Parathyroid adenoma (tissue), 2 donors: ENCODE data around the gene BAZ1B.
"Not testable (repeated sequence)": the region's sequence is repeated elsewhere in the genome, so short reads cannot be mapped to it uniquely, and the experiment has no call there.

Experiments
- H2AFZ ChIP-seq: fragments of 300-600 bp; sonication (generic); one replicate; pipeline ENCODE4 v1.7.0; 2017; ENCODE audit warnings: antibody characterized with exemption, mild to moderate bottlenecking
- H3K27ac ChIP-seq: fragments of 300-600 bp; sonication (generic); one replicate; pipeline ENCODE4 v1.7.0; 2017
- H3K27me3 ChIP-seq: fragments of 300-600 bp; sonication (generic); one replicate; pipeline ENCODE4 v1.7.0; 2017; ENCODE audit warnings: low read length; ENCODE audit not compliant: control insufficient read depth, insufficient read depth
- H3K36me3 ChIP-seq: fragments of 300-600 bp; sonication (generic); one replicate; pipeline ENCODE4 v1.7.0; 2017; ENCODE audit warnings: low read length; ENCODE audit not compliant: control insufficient read depth, insufficient read depth
- H3K4me1 ChIP-seq: fragments of 300-600 bp; sonication (generic); one replicate; pipeline ENCODE4 v1.7.0; 2017; ENCODE audit warnings: control low read depth
- H3K4me2 ChIP-seq: fragments of 300-600 bp; sonication (generic); one replicate; pipeline ENCODE4 v1.7.0; 2017; ENCODE audit warnings: low read length
- H3K4me3 ChIP-seq: fragments of 300-600 bp; sonication (generic); one replicate; pipeline ENCODE4 v1.7.0; 2017; ENCODE audit warnings: low read depth, low read length
- H3K79me2 ChIP-seq: fragments of 300-600 bp; sonication (generic); one replicate; pipeline ENCODE4 v1.7.0; 2017; ENCODE audit warnings: control low read depth
- H3K9ac ChIP-seq: fragments of 300-600 bp; sonication (generic); one replicate; pipeline ENCODE4 v1.7.0; 2017; ENCODE audit warnings: mild to moderate bottlenecking
- H3K9me3 ChIP-seq: fragments of 300-600 bp; sonication (generic); one replicate; pipeline ENCODE4 v1.7.0; 2017; ENCODE audit warnings: low read length; ENCODE audit not compliant: control insufficient read depth
- TF ChIP-seq, protein P1 (sequence below): fragments of 300-600 bp; sonication (generic); IDR thresholded peaks from one replicate; pipeline ENCODE4 v1.7.0; 2017; ENCODE audit warnings: antibody characterized with exemption, mild to moderate bottlenecking
- donor health status: primary hyperparathyroidism.

The BAZ1B gene

DNA sequence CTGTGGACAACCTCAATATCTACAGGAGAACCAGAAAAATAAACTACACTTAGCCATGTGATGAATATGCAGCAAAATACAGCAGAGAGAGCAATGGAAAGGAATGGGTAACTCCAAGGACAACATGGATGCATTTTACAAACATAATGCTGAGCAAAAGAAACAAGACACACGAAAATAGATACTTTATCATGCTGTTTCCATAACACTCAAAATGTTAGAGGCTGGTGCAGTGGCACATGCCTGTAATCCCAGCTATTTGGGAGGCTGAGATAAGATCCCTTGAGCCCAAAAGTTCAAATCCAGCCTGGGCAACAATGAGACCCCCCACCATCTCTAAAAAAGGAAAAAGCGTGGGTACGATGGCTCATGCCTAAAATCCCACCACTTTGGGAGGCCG is 27.1 kb upstream of the BAZ1B start:
- TF ChIP-seq, protein P1, sequence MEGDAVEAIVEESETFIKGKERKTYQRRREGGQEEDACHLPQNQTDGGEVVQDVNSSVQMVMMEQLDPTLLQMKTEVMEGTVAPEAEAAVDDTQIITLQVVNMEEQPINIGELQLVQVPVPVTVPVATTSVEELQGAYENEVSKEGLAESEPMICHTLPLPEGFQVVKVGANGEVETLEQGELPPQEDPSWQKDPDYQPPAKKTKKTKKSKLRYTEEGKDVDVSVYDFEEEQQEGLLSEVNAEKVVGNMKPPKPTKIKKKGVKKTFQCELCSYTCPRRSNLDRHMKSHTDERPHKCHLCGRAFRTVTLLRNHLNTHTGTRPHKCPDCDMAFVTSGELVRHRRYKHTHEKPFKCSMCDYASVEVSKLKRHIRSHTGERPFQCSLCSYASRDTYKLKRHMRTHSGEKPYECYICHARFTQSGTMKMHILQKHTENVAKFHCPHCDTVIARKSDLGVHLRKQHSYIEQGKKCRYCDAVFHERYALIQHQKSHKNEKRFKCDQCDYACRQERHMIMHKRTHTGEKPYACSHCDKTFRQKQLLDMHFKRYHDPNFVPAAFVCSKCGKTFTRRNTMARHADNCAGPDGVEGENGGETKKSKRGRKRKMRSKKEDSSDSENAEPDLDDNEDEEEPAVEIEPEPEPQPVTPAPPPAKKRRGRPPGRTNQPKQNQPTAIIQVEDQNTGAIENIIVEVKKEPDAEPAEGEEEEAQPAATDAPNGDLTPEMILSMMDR: no peak
- H3K9ac ChIP-seq: no peak overlapping the region
- H3K36me3 ChIP-seq: no peaks in the 10 kb centered on the region

GRCh38 chr7:73547841-73548240 is 25.7 kb upstream of the BAZ1B start:
- no peak overlapping the region for H3K27ac ChIP-seq
- peaks cover 60% of the 10 kb centered on the region for H3K79me2 ChIP-seq
- H3K9ac ChIP-seq: no peak overlapping the region
- H2AFZ ChIP-seq: no peak overlapping the region
- no peaks in the 10 kb centered on the region for H3K4me1 ChIP-seq
- no peak overlapping the region for H3K4me2 ChIP-seq
- no peaks in the 10 kb centered on the region for H3K36me3 ChIP-seq
- no peaks in the 10 kb centered on the region for H3K27me3 ChIP-seq
- no peaks in the 10 kb centered on the region for H3K9me3 ChIP-seq
- TF ChIP-seq, protein P1: no peak
- no peak overlapping the region for H3K4me3 ChIP-seq

More for the DNA sequence above, 27.1 kb upstream of the BAZ1B start:
- no peaks in the 10 kb centered on the region for H3K9me3 ChIP-seq
- H3K4me1 ChIP-seq: no peaks in the 10 kb centered on the region
- H3K4me3 ChIP-seq: no peak overlapping the region
- no peak overlapping the region for H3K4me2 ChIP-seq
- H2AFZ ChIP-seq: no peak overlapping the region
- H3K79me2 ChIP-seq: peaks cover 60% of the 10 kb centered on the region
- no peaks in the 10 kb centered on the region for H3K27me3 ChIP-seq
- H3K27ac ChIP-seq: no peak overlapping the region

- Histone ChIP-seq H3K4me3 (no peak overlapping the region), H3K36me3 (no peaks in the 10 kb centered on the region), H3K27me3 (no peaks in the 10 kb centered on the region), H3K9ac (no peak overlapping the region), H3K27ac (no peak overlapping the region), H3K9me3 (no peaks in the 10 kb centered on the region), H3K79me2 (peaks cover 60% of the 10 kb centered on the region), H2AFZ (no peak overlapping the region), H3K4me2 (no peak overlapping the region), H3K4me1 (no peaks in the 10 kb centered on the region)
- TF ChIP-seq, protein P1: no peak
Observed at GRCh38 chr7:73544678-73545077, 22.6 kb upstream of the BAZ1B start.

DNA sequence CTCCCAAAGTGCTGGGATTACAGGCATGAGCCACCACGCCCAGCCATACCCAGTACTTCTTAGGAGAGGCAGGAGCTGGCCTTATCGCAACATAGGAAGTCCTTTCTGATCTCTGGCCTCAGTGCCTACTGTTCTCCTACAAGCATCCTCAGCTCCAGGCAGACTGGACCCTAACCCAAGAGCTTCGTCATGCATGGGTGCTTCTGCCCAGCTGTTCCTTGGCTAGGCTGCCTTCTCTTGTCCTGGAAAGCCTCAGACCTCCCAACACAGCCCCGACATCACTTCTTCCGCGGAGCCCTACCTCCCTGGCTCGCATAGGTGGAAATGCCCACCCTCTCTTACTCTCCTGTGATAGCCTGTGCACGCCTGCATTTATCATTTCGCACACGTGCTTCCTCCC is 19.6 kb upstream of the BAZ1B start:
- no peak overlapping the region for H2AFZ ChIP-seq
- H3K27ac ChIP-seq: no peak overlapping the region
- no peak overlapping the region for H3K4me2 ChIP-seq
- no peaks in the 10 kb centered on the region for H3K36me3 ChIP-seq
- no peaks in the 10 kb centered on the region for H3K9me3 ChIP-seq
- TF ChIP-seq, protein P1: no peak
- no peak overlapping the region for H3K4me3 ChIP-seq
- H3K79me2 ChIP-seq: peaks cover 49% of the 10 kb centered on the region
- no peaks in the 10 kb centered on the region for H3K4me1 ChIP-seq
- no peaks in the 10 kb centered on the region for H3K27me3 ChIP-seq
- H3K9ac ChIP-seq: no peak overlapping the region

DNA sequence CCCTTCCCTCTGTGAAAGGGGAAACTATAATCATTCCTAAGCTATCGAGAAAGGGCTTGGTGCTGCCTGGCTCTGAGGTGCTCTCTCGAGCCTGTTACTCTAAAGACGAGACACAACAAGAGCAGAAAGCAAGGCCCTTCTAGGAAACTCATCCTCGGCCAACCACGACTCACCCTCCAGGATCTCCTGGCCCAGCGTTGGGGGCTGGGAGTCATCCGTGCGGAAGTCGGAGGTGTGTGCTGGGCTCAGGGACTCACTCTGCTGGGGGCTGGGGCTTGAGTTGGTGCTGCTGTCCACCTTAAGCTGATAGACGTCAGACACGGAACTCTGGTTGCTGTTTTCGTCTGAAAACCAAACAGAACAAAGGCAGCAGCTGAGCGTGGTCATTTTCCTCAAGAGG is 17.6 kb upstream of the BAZ1B start:
- no peak overlapping the region for H3K27ac ChIP-seq

GRCh38 chr7:73538510-73538909 is 16.4 kb upstream of the BAZ1B start:
- H3K4me1 ChIP-seq, H3K9ac ChIP-seq, H2AFZ ChIP-seq, H3K4me3 ChIP-seq, H3K36me3 ChIP-seq, H3K27ac ChIP-seq, H3K4me2 ChIP-seq, H3K9me3 ChIP-seq, H3K27me3 ChIP-seq: not testable (repeated sequence)
- H3K79me2 ChIP-seq: peaks cover 30% of the 10 kb centered on the region

More for the DNA sequence above, 17.6 kb upstream of the BAZ1B start:
- H3K4me2 ChIP-seq: no peak overlapping the region
- no peaks in the 10 kb centered on the region for H3K4me1 ChIP-seq
- H3K9ac ChIP-seq: no peak overlapping the region
- H2AFZ ChIP-seq: no peak overlapping the region
- TF ChIP-seq, protein P1: no peak
- peaks cover 39% of the 10 kb centered on the region for H3K79me2 ChIP-seq
- no peaks in the 10 kb centered on the region for H3K36me3 ChIP-seq
- H3K4me3 ChIP-seq: no peak overlapping the region
- no peaks in the 10 kb centered on the region for H3K9me3 ChIP-seq
- H3K27me3 ChIP-seq: no peaks in the 10 kb centered on the region
